ENCODE data around the gene CCNE1.

Gene CCNE1

DNA sequence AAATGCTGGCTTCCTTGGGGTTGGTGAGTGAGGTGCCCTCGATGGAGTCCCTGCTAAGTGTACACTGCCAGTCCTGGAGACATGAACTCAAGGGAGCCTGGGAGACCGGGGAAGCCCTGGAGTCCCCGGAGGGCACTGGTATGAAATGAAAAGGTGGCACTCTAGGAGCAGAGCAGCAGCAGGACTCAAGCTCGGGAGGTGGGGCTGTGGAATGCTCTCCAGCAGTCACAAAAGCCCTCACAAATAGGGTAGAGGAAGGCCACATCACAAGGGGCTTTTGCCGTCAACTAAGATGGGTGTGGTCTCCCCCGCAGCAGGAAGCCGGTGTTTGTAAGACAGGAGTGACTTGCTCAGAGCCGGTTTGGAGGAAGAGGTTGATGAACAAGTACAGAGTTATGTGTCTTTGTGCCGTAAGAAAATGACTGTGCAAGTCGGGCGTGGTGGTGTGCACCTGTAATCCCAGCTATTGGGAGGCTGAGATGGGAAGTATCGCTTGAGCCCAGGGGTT, 19.3 kb downstream of the CCNE1 start:
- DNase-seq (ENCODE audit: low spot score), result no peak
- no peak overlapping the region for H3K27ac ChIP-seq
- H3K4me3 ChIP-seq, result no peak overlapping the region
- TF ChIP-seq, protein P1, sequence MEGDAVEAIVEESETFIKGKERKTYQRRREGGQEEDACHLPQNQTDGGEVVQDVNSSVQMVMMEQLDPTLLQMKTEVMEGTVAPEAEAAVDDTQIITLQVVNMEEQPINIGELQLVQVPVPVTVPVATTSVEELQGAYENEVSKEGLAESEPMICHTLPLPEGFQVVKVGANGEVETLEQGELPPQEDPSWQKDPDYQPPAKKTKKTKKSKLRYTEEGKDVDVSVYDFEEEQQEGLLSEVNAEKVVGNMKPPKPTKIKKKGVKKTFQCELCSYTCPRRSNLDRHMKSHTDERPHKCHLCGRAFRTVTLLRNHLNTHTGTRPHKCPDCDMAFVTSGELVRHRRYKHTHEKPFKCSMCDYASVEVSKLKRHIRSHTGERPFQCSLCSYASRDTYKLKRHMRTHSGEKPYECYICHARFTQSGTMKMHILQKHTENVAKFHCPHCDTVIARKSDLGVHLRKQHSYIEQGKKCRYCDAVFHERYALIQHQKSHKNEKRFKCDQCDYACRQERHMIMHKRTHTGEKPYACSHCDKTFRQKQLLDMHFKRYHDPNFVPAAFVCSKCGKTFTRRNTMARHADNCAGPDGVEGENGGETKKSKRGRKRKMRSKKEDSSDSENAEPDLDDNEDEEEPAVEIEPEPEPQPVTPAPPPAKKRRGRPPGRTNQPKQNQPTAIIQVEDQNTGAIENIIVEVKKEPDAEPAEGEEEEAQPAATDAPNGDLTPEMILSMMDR (IDR thresholded peaks at IDR 0.05), result no peak

DNA sequence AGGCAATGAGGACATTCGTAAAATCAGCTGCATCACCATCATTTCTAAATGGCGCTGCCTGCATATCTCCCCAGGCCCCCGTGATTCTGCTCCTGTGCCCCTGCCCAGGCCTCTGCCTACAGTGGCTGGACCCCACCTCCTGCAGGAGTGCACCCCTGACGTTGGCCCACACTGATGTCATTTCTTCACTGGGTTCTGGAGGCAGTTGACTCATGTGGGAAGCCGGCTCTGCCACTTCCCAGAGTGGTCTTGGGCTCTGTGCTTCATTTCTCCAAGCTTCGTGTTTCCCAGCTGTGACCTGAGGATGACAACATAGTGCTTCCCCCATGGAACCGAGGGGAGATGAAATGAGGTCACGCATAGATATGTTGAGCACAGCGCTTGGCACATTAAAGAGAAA, 19.9 kb downstream of the CCNE1 start:
- no peak overlapping the region for H3K4me3 ChIP-seq
- DNase-seq (ENCODE audit: low spot score), result no peak
- H3K27ac ChIP-seq, result no peak overlapping the region
- TF ChIP-seq, protein P1 (IDR thresholded peaks at IDR 0.05), result no peak

DNA sequence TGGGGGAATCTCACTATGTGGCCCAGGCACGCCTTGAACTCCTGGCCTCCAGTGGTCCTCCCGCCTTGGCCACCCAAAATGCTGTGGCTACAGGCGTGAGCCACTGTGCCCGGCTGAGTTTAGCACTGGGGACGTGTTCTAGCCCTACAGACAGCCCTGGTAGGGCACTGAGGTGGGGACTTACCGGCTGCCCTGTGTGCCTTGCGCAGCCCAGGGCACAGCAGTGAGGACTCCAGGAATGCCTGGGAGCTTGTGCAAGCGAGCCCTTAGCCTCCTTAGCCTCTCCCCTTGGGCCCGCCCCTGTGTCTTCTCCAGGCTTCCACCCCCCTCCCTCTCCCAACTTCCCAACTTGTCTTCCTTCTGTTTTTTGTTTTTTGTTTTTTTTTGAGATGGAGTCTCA, 21.0 kb downstream of the CCNE1 start:
- H3K27ac ChIP-seq, result no peak overlapping the region
- H3K4me3 ChIP-seq, result no peak overlapping the region
- TF ChIP-seq, protein P1 (IDR thresholded peaks at IDR 0.05), result no peak
- no peak for DNase-seq (ENCODE audit: low spot score)

DNA sequence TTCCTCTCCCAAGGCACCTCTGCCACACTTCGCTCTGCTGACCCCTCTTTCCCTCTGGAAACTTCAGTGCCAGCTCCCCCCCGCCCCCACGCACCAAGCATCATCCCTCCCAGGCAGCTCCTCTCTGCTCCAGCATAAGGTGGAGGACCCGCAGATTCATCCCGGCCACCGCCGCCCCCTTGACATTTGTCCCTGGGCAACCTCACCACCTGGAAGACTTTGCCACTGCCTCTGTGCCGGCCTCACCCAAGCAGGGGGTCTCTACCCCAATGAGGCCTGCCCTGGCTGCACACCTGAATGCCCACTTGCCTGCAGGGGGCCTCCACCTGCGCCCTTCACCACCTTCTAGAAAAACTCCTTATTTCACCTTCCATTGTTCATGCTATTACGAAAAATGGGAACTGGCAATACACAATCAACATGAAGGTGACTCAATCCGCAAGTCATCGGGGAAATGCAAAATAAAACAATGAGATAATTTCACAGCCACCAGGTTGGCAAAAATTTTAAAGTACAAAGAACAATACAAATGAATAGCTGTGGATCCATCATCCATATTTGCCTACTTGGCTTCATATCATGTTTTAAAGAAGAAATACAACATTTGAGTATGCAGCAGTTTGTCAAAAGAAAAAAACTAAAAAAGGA, 21.9 kb downstream of the CCNE1 start:
- Histone ChIP-seq H3K4me3 (no peak overlapping the region), H3K27ac (no peak overlapping the region)
- TF ChIP-seq, protein P1 (IDR thresholded peaks at IDR 0.05), result no peak
- DNase-seq (ENCODE audit: low spot score), result no peak

DNA sequence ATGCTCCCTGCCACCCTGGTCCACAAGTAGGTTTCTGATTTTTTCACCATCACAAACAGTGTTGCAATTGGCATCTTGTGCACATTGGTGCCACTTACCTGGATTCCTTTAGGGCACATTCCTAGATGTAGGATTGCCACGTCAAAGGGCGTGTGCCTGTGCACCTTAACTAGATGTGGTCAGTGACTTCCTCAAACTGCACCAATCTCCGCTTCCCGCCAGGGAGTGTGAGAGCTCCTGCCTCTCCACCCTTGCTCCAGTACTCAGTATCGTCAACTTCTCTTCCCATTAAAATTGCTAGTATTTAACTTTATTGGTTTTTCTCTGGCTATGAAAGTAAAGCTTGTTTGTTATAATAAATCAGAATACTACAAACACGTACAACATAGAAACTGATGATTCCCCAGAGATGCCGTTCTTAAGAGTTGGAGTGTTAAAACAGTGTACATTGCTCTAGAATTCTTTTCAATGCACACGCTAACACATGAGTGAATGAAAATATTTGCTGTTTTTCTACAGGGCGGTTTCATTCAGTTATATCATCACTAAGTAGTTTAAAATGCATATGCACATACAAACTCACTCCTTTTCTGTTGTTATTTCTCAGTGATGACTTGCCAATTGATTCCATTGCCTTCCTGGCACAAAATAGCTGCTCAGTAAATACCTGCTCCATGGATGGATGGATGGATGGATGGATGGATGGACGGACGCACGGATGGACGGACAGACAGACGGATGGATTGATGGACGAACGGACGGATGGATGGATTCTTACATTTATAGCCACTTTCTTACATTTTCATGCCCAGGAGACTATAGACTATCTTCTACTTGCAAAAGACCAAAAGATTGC, 23.4 kb downstream of the CCNE1 start:
- Histone ChIP-seq H3K4me3 (no peak overlapping the region), H3K27ac (no peak overlapping the region)
- no peak for DNase-seq (ENCODE audit: low spot score)
- TF ChIP-seq, protein P1 (IDR thresholded peaks at IDR 0.05), result no peak

DNA sequence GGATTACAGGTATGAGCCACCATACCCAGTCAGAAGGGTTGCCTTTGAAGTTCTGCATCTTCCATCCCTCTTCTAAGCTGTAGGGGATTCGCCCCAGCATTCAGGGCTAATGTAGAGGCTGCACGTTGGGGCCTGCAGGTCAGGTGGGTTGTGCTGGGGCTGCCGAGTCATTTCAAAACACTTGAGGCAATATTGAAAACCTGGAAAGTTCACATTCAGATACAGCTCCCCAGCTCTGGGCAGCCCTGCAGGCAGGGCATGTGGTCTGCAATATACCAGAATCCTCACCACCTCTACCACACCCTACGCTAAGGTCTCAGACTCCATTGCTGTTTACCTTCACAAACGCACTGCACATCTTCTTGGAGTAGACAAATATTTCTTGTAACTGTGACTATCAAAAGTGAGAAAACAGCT, 24.6 kb downstream of the CCNE1 start:
- TF ChIP-seq, protein P1 (IDR thresholded peaks at IDR 0.05), result no peak

More for the DNA sequence above, 24.6 kb downstream of the CCNE1 start:
- no peak overlapping the region for H3K27ac ChIP-seq
- no peak for DNase-seq (ENCODE audit: low spot score)
- no peak overlapping the region for H3K4me3 ChIP-seq
